Measurements from ENCODE around the gene SERPINB6. TPM values are rescaled to one million over a fixed set of nuclear protein-coding genes. Genes with fewer than 3 reads are reported as not detected.

Gene SERPINB6
- total RNA-seq, 4 donors from 2014 or later: 76.6 to 95.7 (median 84.4) TPM

GRCh38 chr6:2956930-2957685, 14.3 kb downstream of the SERPINB6 start:
- 68 to 70% methylated on average over 5 of the region's 5 CpGs for WGBS, 2 donors
- TF ChIP-seq CTCF (IDR thresholded peaks at IDR 0.05) (no peak), POLR2A (IDR thresholded peaks at IDR 0.05) (no peak)
- Histone ChIP-seq H3K4me3 (no peak overlapping the region), H3K27me3 (no peaks in the 10 kb centered on the region), H3K9me3 (no peaks in the 10 kb centered on the region), H3K36me3 (peaks cover 0 to 40% (median 0%) of the 10 kb centered on the region in 3 donors), H3K27ac (peak overlapping the region in 3 of 4 donors; percentile 57 to 74 (median 72)), H3K4me1 (peaks cover 33 to 66% (median 35%) of the 10 kb centered on the region in 3 donors)
- no peak for DNase-seq
- intact Hi-C loops (cut with DNase I): no loop called here

GRCh38 chr6:2953098-2953497, 18.3 kb downstream of the SERPINB6 start:
- intact Hi-C loops (cut with DNase I): no loop called here
- TF ChIP-seq POLR2A (IDR thresholded peaks at IDR 0.05): no peak
- no peak for TF ChIP-seq CTCF (IDR thresholded peaks at IDR 0.05)
- peak overlapping the region in 1 of 4 donors; percentile 28 for H3K4me3 ChIP-seq
- no peak for DNase-seq
- H3K36me3 ChIP-seq: peaks cover 0 to 78% (median under 1%) of the 10 kb centered on the region in 3 donors
- 94 to 96% methylated on average over 12 of the region's 12 CpGs for WGBS, 2 donors
- peak overlapping the region; percentile 26 to 68 (median 58) for H3K27ac ChIP-seq
- H3K4me1 ChIP-seq: peaks cover 5 to 26% (median 11%) of the 10 kb centered on the region in 3 donors
- no peaks in the 10 kb centered on the region for H3K9me3 ChIP-seq
- no peaks in the 10 kb centered on the region for H3K27me3 ChIP-seq

GRCh38 chr6:2952557-2953095, 18.7 kb downstream of the SERPINB6 start:
- WGBS, 2 donors: 17 to 42% methylated on average over 19 to 25 of the region's 27 CpGs
- H3K36me3 ChIP-seq: peaks cover 2 to 83% (median 6%) of the 10 kb centered on the region in 3 donors

GRCh38 chr6:2951728-2952127, 19.6 kb downstream of the SERPINB6 start:
- Histone ChIP-seq H3K4me3 (no peak overlapping the region), H3K36me3 (peaks cover 6 to 88% (median 10%) of the 10 kb centered on the region in 3 donors), H3K27me3 (no peaks in the 10 kb centered on the region), H3K27ac (peak overlapping the region in 1 of 4 donors; percentile 56), H3K9me3 (no peaks in the 10 kb centered on the region), H3K4me1 (peaks cover 4 to 13% (median 5%) of the 10 kb centered on the region in 3 donors)
- DNase-seq: no peak
- TF ChIP-seq CTCF (IDR thresholded peaks at IDR 0.05): no peak
- intact Hi-C loops (cut with DNase I): no loop called here
- 71 to 80% methylated on average over 4 of the region's 8 CpGs for WGBS, 2 donors

More at GRCh38 chr6:2952557-2953095, 18.7 kb downstream of the SERPINB6 start:
- peak overlapping the region in 3 of 4 donors; percentile 24 to 28 (median 27) for H3K4me3 ChIP-seq
- no peak for DNase-seq
- no peaks in the 10 kb centered on the region for H3K9me3 ChIP-seq
- intact Hi-C loops (cut with DNase I): no loop called here
- TF ChIP-seq POLR2A (IDR thresholded peaks at IDR 0.05): no peak
- peak; percentile 85 to 98 (median 95) for TF ChIP-seq CTCF (IDR thresholded peaks at IDR 0.05)
- H3K27ac ChIP-seq: peak overlapping the region; percentile 26 to 68 (median 58)
- peaks cover 4 to 22% (median 6%) of the 10 kb centered on the region in 3 donors for H3K4me1 ChIP-seq
- no peaks in the 10 kb centered on the region for H3K27me3 ChIP-seq

- H3K4me1 ChIP-seq: peaks cover 4 to 11% (median 5%) of the 10 kb centered on the region in 3 donors
- intact Hi-C loops (cut with DNase I): no loop called here
- TF ChIP-seq POLR2A (IDR thresholded peaks at IDR 0.05): no peak
- TF ChIP-seq CTCF (IDR thresholded peaks at IDR 0.05): no peak
- H3K27me3 ChIP-seq: no peaks in the 10 kb centered on the region
- 91 to 93% methylated on average over 4 to 9 of the region's 12 CpGs for WGBS, 2 donors
- no peak overlapping the region for H3K4me3 ChIP-seq
- H3K27ac ChIP-seq: no peak overlapping the region
- no peaks in the 10 kb centered on the region for H3K9me3 ChIP-seq
- H3K36me3 ChIP-seq: peaks cover 6 to 86% (median 10%) of the 10 kb centered on the region in 3 donors
- DNase-seq: no peak
Measured at GRCh38 chr6:2950713-2951112, 20.7 kb downstream of the SERPINB6 start.

All from esophagus squamous epithelium (tissue), 5 donors.